Activated CD8-positive, alpha-beta T cell treated with anti-CD3 and anti-CD28 coated beads, Interleukin-2, amount 10 ng/mL, durations not matched to agents 7 days and 5 days (primary cell): ENCODE results near the gene COPS3. TPM values are rescaled to one million over a fixed set of nuclear protein-coding genes. Genes with fewer than 3 reads are reported as not detected.
"Not testable (repeated sequence)": the region's sequence is repeated elsewhere in the genome, so short reads cannot be mapped to it uniquely, and the experiment has no call there.

ENCODE experiments used
- ATAC-seq: fragments of 150-1000 bp; cut with Tn5 transposase; one replicate; pipeline ENCODE4 v1.10.0; 2021; ENCODE audit warnings: moderate library complexity
- CTCF ChIA-PET: fragments of 350-600 bp; sonication (Branson Sonifier 250); formaldehyde crosslinking; loops from one replicate; lab custom pipeline; 2021; ENCODE audit warnings: antibody characterized with exemption; lab: Charles Lee
- POLR2A ChIA-PET: fragments of 350-600 bp; sonication (Branson Sonifier 250); formaldehyde crosslinking; loops from one replicate; lab custom pipeline; 2021; ENCODE audit warnings: antibody characterized with exemption; lab: Charles Lee
- DNase-seq: peaks from one replicate; pipeline ENCODE4 v3.0.0-alpha.2; 2020
- H3K27ac Mint-ChIP-seq: one replicate; pipeline ENCODE4 v1.8.0; 2021; ENCODE audit warnings: mild to moderate bottlenecking, mixed read lengths
- H3K27me3 Mint-ChIP-seq: one replicate; pipeline ENCODE4 v1.8.0; 2021; ENCODE audit warnings: low read depth, mixed read lengths
- H3K36me3 Mint-ChIP-seq: one replicate; pipeline ENCODE4 v1.8.0; 2021; ENCODE audit warnings: low read depth, mixed read lengths
- H3K4me1 Mint-ChIP-seq: one replicate; pipeline ENCODE4 v1.8.0; 2021; ENCODE audit warnings: low read depth, mixed read lengths
- H3K4me3 Mint-ChIP-seq: one replicate; pipeline ENCODE4 v1.8.0; 2021; ENCODE audit warnings: mild to moderate bottlenecking, mixed read lengths
- H3K9me3 Mint-ChIP-seq: one replicate; pipeline ENCODE4 v1.8.0; 2022; ENCODE audit warnings: mixed read lengths; ENCODE audit not compliant: insufficient read depth
- total RNA-seq, 2 experiments: library from RNA; stranded (reverse); gene quantifications; one replicate each; pipeline ENCODE4 v1.2.3, GENCODE V29; 2021

The COPS3 gene
- total RNA-seq, 2 experiments from 2014 or later, result 115 to 124 TPM

GRCh38 chr17:17264430-17264829, 16.6 kb downstream of the COPS3 start:
- DNase-seq, result no peak
- Mint-ChIP-seq H3K4me1 (no peaks in the 10 kb centered on the region), H3K27me3 (no peaks in the 10 kb centered on the region), H3K4me3 (no peak overlapping the region), H3K36me3 (peaks cover 57% of the 10 kb centered on the region), H3K9me3 (no peaks in the 10 kb centered on the region), H3K27ac (no peak overlapping the region)
- ATAC-seq, result no peak
- POLR2A ChIA-PET, result no interaction called here
- CTCF ChIA-PET, result interaction anchor here (0.7 to 0.8 kb wide), 2 partner anchors 16 to 123 kb away, joined by 3 read pairs; no protein-coding TSS in a partner anchor

- DNase-seq, result no peak
- H3K27ac Mint-ChIP-seq, result peak overlapping the region; percentile 9
- no peak for ATAC-seq
- H3K4me1 Mint-ChIP-seq, result no peaks in the 10 kb centered on the region
- no peaks in the 10 kb centered on the region for H3K27me3 Mint-ChIP-seq
- ChIA-PET CTCF (interaction anchor here (0.8 to 1.2 kb wide), 3 partner anchors 12 to 96 kb away, joined by 3 to 4 read pairs (median 4); no protein-coding TSS in a partner anchor), POLR2A (no interaction called here)
- no peak overlapping the region for H3K4me3 Mint-ChIP-seq
- no peaks in the 10 kb centered on the region for H3K9me3 Mint-ChIP-seq
- peaks cover 66% of the 10 kb centered on the region for H3K36me3 Mint-ChIP-seq
Observed at GRCh38 chr17:17258998-17259397, 22.0 kb downstream of the COPS3 start.

DNA sequence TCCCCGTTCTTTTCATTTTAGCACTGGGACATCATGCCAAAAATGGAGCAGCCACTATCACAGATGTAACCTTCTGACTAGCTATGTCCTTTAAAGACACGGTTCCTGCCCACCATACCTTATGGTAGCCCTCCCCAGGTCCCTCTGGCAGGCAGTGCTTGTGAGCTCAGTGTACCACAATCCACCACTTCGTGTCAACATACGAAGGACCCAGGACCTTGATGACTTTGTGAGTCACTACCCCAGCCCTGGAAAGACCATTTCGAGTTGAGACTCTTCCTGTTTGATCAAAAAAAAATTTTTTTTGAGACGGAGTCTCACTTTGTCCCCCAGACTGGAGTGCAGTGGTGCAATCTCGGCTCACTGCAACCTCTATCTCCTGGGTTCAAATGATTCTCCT, 23.0 kb downstream of the COPS3 start:
- peak overlapping the region; percentile 52 for H3K27ac Mint-ChIP-seq
- H3K27me3 Mint-ChIP-seq, result no peaks in the 10 kb centered on the region
- H3K4me1 Mint-ChIP-seq, result no peaks in the 10 kb centered on the region
- H3K36me3 Mint-ChIP-seq, result peaks cover 68% of the 10 kb centered on the region
- ChIA-PET POLR2A (no interaction called here), CTCF (interaction anchor here (1.2 kb wide), 1 partner anchor 11 kb away, joined by 3 read pairs; no protein-coding TSS in a partner anchor)
- H3K4me3 Mint-ChIP-seq, result no peak overlapping the region
- DNase-seq (no peak), ATAC-seq (no peak)
- H3K9me3 Mint-ChIP-seq, result no peaks in the 10 kb centered on the region

- peaks cover 63% of the 10 kb centered on the region for H3K36me3 Mint-ChIP-seq
- H3K9me3 Mint-ChIP-seq, result no peaks in the 10 kb centered on the region
- no peak overlapping the region for H3K4me3 Mint-ChIP-seq
- H3K27ac Mint-ChIP-seq, result no peak overlapping the region
- POLR2A ChIA-PET, result no interaction called here
- ATAC-seq (no peak), DNase-seq (no peak)
- H3K27me3 Mint-ChIP-seq, result no peaks in the 10 kb centered on the region
- H3K4me1 Mint-ChIP-seq, result no peaks in the 10 kb centered on the region
- CTCF ChIA-PET, result interaction anchor here (1.2 kb wide), 1 partner anchor 14 kb away, joined by 7 read pairs; no protein-coding TSS in a partner anchor
Observed at GRCh38 chr17:17256316-17256715, 24.7 kb downstream of the COPS3 start.

- H3K27me3 Mint-ChIP-seq, DNase-seq, H3K4me1 Mint-ChIP-seq, H3K4me3 Mint-ChIP-seq, H3K27ac Mint-ChIP-seq, POLR2A ChIA-PET, ATAC-seq, H3K9me3 Mint-ChIP-seq: not testable (repeated sequence)
- H3K36me3 Mint-ChIP-seq, result peaks cover 60% of the 10 kb centered on the region
- CTCF ChIA-PET, result interaction anchor here (1.2 kb wide), 1 partner anchor 14 kb away, joined by 7 read pairs; no protein-coding TSS in a partner anchor
Observed at GRCh38 chr17:17255689-17256088, 25.4 kb downstream of the COPS3 start.

GRCh38 chr17:17254036-17254435, 27.0 kb downstream of the COPS3 start:
- peaks cover 56% of the 10 kb centered on the region for H3K36me3 Mint-ChIP-seq
- POLR2A ChIA-PET, result no interaction called here
- DNase-seq, result no peak

DNA sequence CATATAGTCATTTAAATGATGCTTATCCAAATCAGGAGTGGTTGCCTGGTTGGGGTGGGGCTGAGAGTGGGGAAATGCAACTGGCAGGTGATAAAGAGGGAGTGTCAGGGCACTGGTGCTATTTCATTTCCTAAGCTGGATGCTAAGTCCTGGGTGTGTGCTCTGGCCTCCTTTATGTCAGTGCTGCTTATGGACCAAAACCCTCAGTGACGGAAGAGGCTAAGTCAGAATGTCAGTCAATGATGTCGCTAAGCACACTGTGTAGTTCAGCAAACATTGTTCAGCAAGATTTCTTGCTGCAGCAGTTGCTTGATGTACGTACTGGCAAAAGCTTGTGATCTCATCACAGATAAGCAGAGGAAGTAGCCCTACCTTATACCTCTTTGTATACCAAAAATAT, 27.6 kb downstream of the COPS3 start:
- Mint-ChIP-seq H3K4me1 (no peaks in the 10 kb centered on the region), H3K27ac (peak overlapping the region; percentile 3), H3K4me3 (no peak overlapping the region), H3K9me3 (no peaks in the 10 kb centered on the region), H3K36me3 (peaks cover 54% of the 10 kb centered on the region), H3K27me3 (no peaks in the 10 kb centered on the region)
- CTCF ChIA-PET, result interaction anchor here (1.7 kb wide), 1 partner anchor 17 kb away, joined by 10 read pairs; no protein-coding TSS in a partner anchor
- ATAC-seq (no peak), DNase-seq (no peak)
- POLR2A ChIA-PET, result no interaction called here

More at GRCh38 chr17:17254036-17254435, 27.0 kb downstream of the COPS3 start:
- CTCF ChIA-PET, result interaction anchor here (1.7 kb wide), 1 partner anchor 16 kb away, joined by 10 read pairs; no protein-coding TSS in a partner anchor
- no peak overlapping the region for H3K4me3 Mint-ChIP-seq
- no peaks in the 10 kb centered on the region for H3K9me3 Mint-ChIP-seq
- H3K27ac Mint-ChIP-seq, result no peak overlapping the region
- no peak for ATAC-seq
- H3K4me1 Mint-ChIP-seq, result no peaks in the 10 kb centered on the region
- H3K27me3 Mint-ChIP-seq, result no peaks in the 10 kb centered on the region

DNA sequence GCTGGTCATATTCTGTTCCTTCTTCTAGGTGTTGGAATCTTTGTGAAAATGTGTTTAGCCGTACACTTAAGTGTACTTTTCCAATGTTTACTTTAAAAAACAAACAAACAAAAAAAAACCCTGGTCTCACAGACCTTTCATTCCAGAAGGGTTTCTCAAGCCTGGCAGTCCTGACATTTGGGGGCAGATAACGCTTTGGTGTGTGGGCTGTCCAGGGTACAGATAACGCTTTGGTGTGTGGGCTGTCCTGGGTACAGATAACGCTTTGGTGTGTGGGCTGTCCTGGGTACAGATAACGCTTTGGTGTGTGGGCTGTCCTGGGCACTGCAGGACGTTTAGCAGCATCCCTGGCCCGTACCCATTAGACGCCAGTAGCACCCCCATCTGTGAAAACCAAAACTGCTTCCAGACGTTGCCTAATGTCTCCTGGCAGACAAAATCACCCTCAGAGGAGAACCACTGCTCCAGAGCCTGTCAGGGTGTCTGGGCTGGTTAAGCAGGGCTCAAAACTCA, 28.8 kb downstream of the COPS3 start:
- H3K27me3 Mint-ChIP-seq, result no peaks in the 10 kb centered on the region
- DNase-seq, result no peak
- H3K9me3 Mint-ChIP-seq, result no peaks in the 10 kb centered on the region
- H3K4me1 Mint-ChIP-seq, result no peaks in the 10 kb centered on the region
- ChIA-PET POLR2A (no interaction called here), CTCF (interaction anchor here (1.7 kb wide), 1 partner anchor 18 kb away, joined by 10 read pairs; no protein-coding TSS in a partner anchor)
- no peak for ATAC-seq
- H3K36me3 Mint-ChIP-seq, result peaks cover 55% of the 10 kb centered on the region
- H3K27ac Mint-ChIP-seq, result no peak overlapping the region
- H3K4me3 Mint-ChIP-seq, result no peak overlapping the region

DNA sequence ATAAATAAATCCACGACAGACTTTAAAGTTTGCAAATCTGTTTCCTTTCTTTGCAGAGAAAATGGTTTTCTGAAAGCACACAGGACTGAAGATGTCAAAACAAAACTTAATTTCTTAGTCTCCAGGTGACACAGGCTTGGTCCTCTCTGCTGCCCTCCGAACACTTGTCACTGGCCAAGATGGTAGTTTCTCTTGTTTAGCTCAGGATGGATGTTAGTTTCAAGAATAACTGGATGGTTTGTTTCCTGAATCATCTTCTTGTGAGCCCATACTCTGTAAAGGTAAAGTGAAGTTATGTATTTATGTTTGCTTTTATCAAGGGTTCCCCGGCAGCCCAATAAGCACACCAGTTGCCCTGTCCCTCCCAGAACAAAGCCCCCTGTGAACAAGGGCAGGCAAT, 34.2 kb downstream of the COPS3 start:
- no peak overlapping the region for H3K4me3 Mint-ChIP-seq
- ChIA-PET CTCF (interaction anchor here (1.4 kb wide), 1 partner anchor 66 kb away, joined by 3 read pairs; no protein-coding TSS in a partner anchor), POLR2A (no interaction called here)
- no peaks in the 10 kb centered on the region for H3K4me1 Mint-ChIP-seq
- DNase-seq (no peak), ATAC-seq (no peak)
- H3K27me3 Mint-ChIP-seq, result no peaks in the 10 kb centered on the region
- H3K9me3 Mint-ChIP-seq, result no peaks in the 10 kb centered on the region
- H3K36me3 Mint-ChIP-seq, result peaks cover 39% of the 10 kb centered on the region
- peak overlapping the region; percentile 21 for H3K27ac Mint-ChIP-seq

DNA sequence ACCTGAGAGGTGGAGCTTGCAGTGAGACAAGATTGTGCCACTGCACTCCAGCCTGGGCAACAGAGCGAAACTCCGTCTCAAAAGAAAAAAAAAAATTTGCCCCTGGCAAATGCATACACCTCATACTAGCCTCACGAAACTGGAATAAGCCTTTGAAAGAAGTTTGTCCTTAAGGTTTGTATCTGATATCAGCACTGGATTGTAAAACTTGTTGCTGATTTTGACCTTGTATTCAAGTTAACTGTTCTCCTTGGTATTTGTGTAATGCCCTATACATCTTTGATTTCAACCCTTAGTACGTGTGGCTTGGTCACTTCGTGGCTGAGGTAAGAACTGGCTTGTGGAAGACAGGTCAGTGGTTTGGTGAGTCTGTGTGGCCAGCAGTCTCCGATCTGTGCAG, 37.9 kb downstream of the COPS3 start:
- peaks cover 3% of the 10 kb centered on the region for H3K27me3 Mint-ChIP-seq
- DNase-seq, result no peak
- no peak for ATAC-seq
- H3K9me3 Mint-ChIP-seq, result no peaks in the 10 kb centered on the region
- no peak overlapping the region for H3K4me3 Mint-ChIP-seq
- ChIA-PET POLR2A (no interaction called here), CTCF (no interaction called here)
- no peak overlapping the region for H3K27ac Mint-ChIP-seq
- H3K36me3 Mint-ChIP-seq, result peaks cover 23% of the 10 kb centered on the region
- H3K4me1 Mint-ChIP-seq, result peaks cover 10% of the 10 kb centered on the region

DNA sequence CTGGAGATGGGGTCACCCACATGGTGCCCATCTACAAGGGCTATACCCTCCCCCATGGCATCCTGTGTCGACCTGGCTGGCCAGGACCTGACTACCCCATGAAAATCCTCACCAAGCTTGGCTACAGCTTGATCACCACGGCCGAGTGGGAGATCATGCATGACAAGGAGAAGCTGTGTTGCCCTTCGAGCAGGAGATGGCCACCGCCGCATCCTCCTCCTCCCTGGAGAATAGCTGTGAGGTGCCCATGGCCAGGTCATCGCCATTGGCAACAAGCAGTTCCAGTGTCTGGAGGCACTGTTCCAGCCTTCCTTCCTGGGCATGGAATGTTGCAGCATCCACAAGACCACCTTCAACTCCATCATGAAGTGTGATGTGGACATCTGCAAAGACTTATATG, 38.8 kb downstream of the COPS3 start:
- peaks cover 15% of the 10 kb centered on the region for H3K36me3 Mint-ChIP-seq
- ChIA-PET CTCF (no interaction called here), POLR2A (no interaction called here)
- DNase-seq (no peak), ATAC-seq (no peak)
- H3K27me3 Mint-ChIP-seq, result peaks cover 3% of the 10 kb centered on the region
- H3K9me3 Mint-ChIP-seq, result no peaks in the 10 kb centered on the region
- H3K4me3 Mint-ChIP-seq, result no peak overlapping the region
- no peak overlapping the region for H3K27ac Mint-ChIP-seq
- peaks cover 12% of the 10 kb centered on the region for H3K4me1 Mint-ChIP-seq

DNA sequence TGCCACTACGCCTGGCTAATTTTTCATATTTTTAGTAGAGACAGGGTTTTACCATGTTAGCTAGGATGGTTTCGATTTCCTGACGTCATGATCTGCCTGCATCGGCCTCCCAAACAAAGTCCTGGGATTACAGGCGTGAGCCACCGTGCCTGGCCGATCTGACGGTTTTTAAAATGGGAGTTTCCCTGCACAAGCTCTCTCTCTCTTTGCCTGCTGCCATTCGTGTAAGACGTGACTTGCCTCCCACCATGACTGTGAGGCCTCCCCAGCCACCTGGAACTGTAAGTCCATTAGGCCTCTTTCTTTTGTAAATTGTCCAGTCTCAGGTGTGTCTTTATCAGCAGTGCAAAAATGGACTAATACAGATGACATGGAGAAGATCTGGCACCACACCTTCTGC, 39.4 kb downstream of the COPS3 start:
- H3K27ac Mint-ChIP-seq, result peak overlapping the region; percentile 49
- CTCF ChIA-PET, result no interaction called here
- no peaks in the 10 kb centered on the region for H3K9me3 Mint-ChIP-seq
- H3K4me1 Mint-ChIP-seq, result peaks cover 12% of the 10 kb centered on the region
- no peak for ATAC-seq
- POLR2A ChIA-PET, result no interaction called here
- DNase-seq, result no peak
- peaks cover 9% of the 10 kb centered on the region for H3K36me3 Mint-ChIP-seq
- H3K4me3 Mint-ChIP-seq, result no peak overlapping the region
- peaks cover 3% of the 10 kb centered on the region for H3K27me3 Mint-ChIP-seq
